NCI-H1436 treated with DMSO at 0.1 percent for 48 hours (cell line): ENCODE results near the gene CPSF3.

Experiments
- DNase-seq: peaks from one replicate; lab custom pipeline; 2025; lab: John Stamatoyannopoulos, UW

CPSF3 gene

GRCh38 chr2:9518163-9518562, 94.7 kb downstream of the CPSF3 start:
- DNase-seq, result no peak

- DNase-seq, result no peak
Observed at GRCh38 chr2:9518780-9519179, 95.3 kb downstream of the CPSF3 start.

- no peak for DNase-seq
Observed at GRCh38 chr2:9519250-9519649, 95.8 kb downstream of the CPSF3 start.
